ENCODE results near the gene LAD1. TPM values are rescaled to one million over a fixed set of nuclear protein-coding genes. Genes with fewer than 3 reads are reported as not detected.

The LAD1 gene
- total RNA-seq, 4 donors from 2014 or later: 0.26 to 4.8 (median 0.29) TPM; not detected in 1

DNA sequence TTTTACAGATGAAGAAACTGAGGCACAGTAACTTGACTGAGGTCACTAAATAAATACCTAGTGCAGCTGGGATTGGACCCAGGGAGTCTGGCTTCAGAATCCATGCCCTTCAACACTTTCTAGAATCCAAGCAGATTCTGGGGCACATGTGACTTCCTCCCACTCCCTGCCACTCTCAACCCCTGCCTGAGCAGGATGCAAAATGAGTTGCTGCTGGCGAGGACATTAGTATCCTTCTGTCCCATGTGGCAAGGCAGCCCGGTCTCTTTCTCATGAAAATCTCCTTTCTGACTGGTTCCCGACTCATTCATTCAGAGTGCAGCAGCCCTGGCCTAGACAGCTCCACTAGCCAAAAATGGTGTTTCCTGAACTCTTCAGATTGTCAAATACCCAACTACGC, 50.0 kb downstream of the LAD1 start:
- Histone ChIP-seq H3K36me3 (no peaks in the 10 kb centered on the region), H3K27ac (no peak overlapping the region), H3K27me3 (no peaks in the 10 kb centered on the region), H3K4me1 (no peaks in the 10 kb centered on the region), H3K9me3 (no peaks in the 10 kb centered on the region), H3K4me3 (no peak overlapping the region)
- DNase-seq: no peak
- intact Hi-C loops (cut with DNase I; ENCODE audit: low total_unique reads): no loop called here
- no peak for TF ChIP-seq POLR2A (IDR thresholded peaks at IDR 0.05)
- TF ChIP-seq, protein P1, sequence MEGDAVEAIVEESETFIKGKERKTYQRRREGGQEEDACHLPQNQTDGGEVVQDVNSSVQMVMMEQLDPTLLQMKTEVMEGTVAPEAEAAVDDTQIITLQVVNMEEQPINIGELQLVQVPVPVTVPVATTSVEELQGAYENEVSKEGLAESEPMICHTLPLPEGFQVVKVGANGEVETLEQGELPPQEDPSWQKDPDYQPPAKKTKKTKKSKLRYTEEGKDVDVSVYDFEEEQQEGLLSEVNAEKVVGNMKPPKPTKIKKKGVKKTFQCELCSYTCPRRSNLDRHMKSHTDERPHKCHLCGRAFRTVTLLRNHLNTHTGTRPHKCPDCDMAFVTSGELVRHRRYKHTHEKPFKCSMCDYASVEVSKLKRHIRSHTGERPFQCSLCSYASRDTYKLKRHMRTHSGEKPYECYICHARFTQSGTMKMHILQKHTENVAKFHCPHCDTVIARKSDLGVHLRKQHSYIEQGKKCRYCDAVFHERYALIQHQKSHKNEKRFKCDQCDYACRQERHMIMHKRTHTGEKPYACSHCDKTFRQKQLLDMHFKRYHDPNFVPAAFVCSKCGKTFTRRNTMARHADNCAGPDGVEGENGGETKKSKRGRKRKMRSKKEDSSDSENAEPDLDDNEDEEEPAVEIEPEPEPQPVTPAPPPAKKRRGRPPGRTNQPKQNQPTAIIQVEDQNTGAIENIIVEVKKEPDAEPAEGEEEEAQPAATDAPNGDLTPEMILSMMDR (IDR thresholded peaks at IDR 0.05): no peak

DNA sequence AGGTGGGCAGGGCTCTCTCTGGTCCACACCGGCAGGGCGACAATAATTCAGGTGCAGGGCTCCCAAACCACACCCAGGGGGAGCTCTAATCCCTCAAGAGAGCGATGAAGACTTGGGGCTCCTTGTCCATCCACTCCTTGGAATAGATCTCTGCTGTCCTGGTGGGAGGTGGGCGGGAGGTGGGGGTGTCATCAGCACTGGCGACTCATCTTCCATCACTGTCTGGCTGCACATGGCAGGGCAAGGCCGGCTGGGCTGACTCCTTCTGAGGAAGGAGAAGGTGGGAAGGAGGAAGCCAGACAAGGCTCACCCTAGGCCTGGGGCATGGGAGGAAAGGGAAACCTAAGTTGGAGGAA, 50.9 kb downstream of the LAD1 start:
- no peak for TF ChIP-seq POLR2A (IDR thresholded peaks at IDR 0.05)
- TF ChIP-seq, protein P1 (IDR thresholded peaks at IDR 0.05): peak in 2 of 4 experiments; percentile 13 to 23
- DNase-seq: no peak
- Histone ChIP-seq H3K4me3 (no peak overlapping the region), H3K27ac (no peak overlapping the region), H3K36me3 (no peaks in the 10 kb centered on the region), H3K9me3 (no peaks in the 10 kb centered on the region), H3K27me3 (no peaks in the 10 kb centered on the region), H3K4me1 (no peaks in the 10 kb centered on the region)
- intact Hi-C loops (cut with DNase I; ENCODE audit: low total_unique reads): no loop called here

DNA sequence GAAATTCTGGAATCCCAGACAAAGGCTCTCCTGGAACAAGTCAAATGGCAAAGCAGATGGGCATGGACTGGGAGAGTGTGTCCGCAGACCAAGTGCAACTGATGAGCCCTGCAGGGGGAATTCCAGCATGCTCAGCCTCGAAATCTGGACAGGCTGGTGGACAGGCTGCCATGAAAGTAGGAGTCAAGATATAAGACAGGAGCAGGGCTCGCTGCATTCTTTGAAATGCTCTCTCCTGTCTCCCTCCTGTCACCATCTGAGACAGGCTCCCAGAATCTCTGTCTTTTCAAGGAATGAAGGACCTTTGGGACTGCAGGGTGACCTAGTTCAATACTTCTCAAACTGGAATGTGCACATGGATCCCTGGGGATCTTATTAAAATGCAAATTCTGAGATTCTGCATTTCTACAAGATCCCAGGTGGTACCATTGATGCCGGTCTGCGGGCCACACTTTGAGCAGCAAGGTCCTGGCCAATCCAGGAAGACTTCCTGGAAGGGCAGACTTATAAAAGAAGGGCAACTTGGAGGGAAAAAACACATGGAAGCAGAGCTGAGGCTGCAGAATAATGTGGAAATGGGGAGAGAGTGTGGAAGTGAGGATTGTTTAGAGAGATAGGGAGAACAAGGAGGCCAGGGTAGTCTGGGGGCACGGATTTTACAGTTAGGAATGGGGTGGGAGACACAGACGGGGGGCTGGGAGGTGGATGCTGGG, 51.5 kb downstream of the LAD1 start:
- no peak for DNase-seq
- TF ChIP-seq POLR2A (IDR thresholded peaks at IDR 0.05): no peak
- TF ChIP-seq, protein P1 (IDR thresholded peaks at IDR 0.05): no peak
- no peaks in the 10 kb centered on the region for H3K9me3 ChIP-seq
- H3K4me3 ChIP-seq: no peak overlapping the region
- H3K27ac ChIP-seq: no peak overlapping the region
- H3K4me1 ChIP-seq: no peaks in the 10 kb centered on the region
- intact Hi-C loops (cut with DNase I; ENCODE audit: low total_unique reads): no loop called here
- H3K36me3 ChIP-seq: no peaks in the 10 kb centered on the region
- no peaks in the 10 kb centered on the region for H3K27me3 ChIP-seq

DNA sequence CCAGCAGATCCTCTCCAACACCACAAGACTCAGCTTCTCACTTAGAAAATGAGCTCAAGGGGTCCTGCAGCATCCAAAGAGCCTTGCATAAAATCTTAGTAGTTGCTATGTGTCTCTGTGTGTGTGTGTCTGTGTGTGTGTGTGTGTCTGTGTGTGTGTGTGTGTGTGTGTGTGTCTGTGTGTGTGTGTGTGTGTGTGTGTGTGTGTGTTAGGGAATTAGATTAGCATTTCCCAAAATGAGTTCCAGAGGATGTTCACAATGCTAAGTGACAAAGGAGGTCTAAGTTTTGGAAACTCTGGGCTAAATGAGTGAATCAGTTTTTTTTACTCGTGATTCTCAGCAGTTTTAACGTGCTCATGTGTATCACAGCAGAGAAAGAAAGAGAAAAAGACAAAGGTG, 52.1 kb downstream of the LAD1 start:
- intact Hi-C loops (cut with DNase I; ENCODE audit: low total_unique reads): no loop called here

DNA sequence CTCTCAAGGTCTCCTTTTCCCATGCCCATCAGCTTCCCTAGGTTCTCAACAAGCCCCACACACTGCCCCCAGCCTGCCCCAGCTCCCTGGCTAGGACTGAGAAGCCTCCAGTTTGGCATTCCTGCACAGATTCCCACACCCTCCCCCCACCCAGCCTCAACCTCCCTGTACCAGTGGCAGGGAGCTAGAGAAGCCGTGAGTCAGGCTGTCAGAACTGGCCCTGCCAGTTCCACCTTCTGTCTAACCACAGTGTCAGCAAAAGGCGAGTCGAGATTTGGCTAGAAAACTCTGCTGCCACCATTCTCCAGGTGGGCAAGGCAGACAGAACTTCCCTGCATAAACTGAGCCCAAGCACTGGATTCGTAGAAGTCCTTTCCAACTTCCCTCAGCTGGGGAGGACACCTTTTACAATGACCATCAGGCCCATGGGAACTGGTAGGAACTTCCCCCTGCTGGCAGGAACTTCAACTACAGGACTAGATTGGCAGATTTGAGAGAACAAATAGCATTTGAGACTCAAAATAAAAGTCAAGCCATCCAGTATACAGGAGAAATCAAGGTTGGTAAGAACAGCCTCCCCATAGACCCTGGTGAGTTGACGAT, 52.7 kb downstream of the LAD1 start:
- Histone ChIP-seq H3K4me3 (no peak overlapping the region), H3K27me3 (no peaks in the 10 kb centered on the region), H3K27ac (no peak overlapping the region), H3K36me3 (no peaks in the 10 kb centered on the region), H3K4me1 (no peaks in the 10 kb centered on the region), H3K9me3 (no peaks in the 10 kb centered on the region)
- TF ChIP-seq POLR2A (IDR thresholded peaks at IDR 0.05): no peak
- TF ChIP-seq, protein P1 (IDR thresholded peaks at IDR 0.05): peak in 1 of 4 experiments; percentile 26
- DNase-seq: no peak
- intact Hi-C loops (cut with DNase I; ENCODE audit: low total_unique reads): no loop called here

More for the DNA sequence above, 52.1 kb downstream of the LAD1 start:
- TF ChIP-seq, protein P1 (IDR thresholded peaks at IDR 0.05): no peak
- no peak for TF ChIP-seq POLR2A (IDR thresholded peaks at IDR 0.05)
- Histone ChIP-seq H3K9me3 (no peaks in the 10 kb centered on the region), H3K4me3 (no peak overlapping the region), H3K4me1 (no peaks in the 10 kb centered on the region), H3K27ac (no peak overlapping the region), H3K27me3 (no peaks in the 10 kb centered on the region), H3K36me3 (no peaks in the 10 kb centered on the region)
- no peak for DNase-seq
